GM06990 (cell line): Measurements from ENCODE around the gene E2F1.
"Not testable (repeated sequence)": the region's sequence is repeated elsewhere in the genome, so short reads cannot be mapped to it uniquely, and the experiment has no call there.

Experiments
- DNase-seq: peaks from one replicate; pipeline ENCODE4 v3.0.0-alpha.2; 2011; ENCODE audit not compliant: insufficient read length; ENCODE audit errors: extremely low read depth
- H3K27me3 ChIP-seq: replicated peaks from 2 replicates; pipeline ENCODE4 v1.6.0; 2011; ENCODE audit warnings: low read length; ENCODE audit not compliant: control insufficient read depth, insufficient read depth
- H3K36me3 ChIP-seq: 2 replicates; pipeline ENCODE4 v1.5.1; 2011; ENCODE audit warnings: low read length; ENCODE audit not compliant: control insufficient read depth, insufficient read depth
- H3K4me3 ChIP-seq: replicated peaks from 2 replicates; pipeline ENCODE4 v1.5.1; 2011; ENCODE audit warnings: low read depth, mild to moderate bottlenecking, control low read depth, low read length
- TF ChIP-seq, protein P1 (sequence below): IDR thresholded peaks from 2 replicates; pipeline ENCODE4 v1.5.1; 2011; ENCODE audit warnings: low read length, control low read depth, mild to moderate bottlenecking, inconsistent platforms; ENCODE audit not compliant: insufficient read depth, poor library complexity, severe bottlenecking

The E2F1 gene

DNA sequence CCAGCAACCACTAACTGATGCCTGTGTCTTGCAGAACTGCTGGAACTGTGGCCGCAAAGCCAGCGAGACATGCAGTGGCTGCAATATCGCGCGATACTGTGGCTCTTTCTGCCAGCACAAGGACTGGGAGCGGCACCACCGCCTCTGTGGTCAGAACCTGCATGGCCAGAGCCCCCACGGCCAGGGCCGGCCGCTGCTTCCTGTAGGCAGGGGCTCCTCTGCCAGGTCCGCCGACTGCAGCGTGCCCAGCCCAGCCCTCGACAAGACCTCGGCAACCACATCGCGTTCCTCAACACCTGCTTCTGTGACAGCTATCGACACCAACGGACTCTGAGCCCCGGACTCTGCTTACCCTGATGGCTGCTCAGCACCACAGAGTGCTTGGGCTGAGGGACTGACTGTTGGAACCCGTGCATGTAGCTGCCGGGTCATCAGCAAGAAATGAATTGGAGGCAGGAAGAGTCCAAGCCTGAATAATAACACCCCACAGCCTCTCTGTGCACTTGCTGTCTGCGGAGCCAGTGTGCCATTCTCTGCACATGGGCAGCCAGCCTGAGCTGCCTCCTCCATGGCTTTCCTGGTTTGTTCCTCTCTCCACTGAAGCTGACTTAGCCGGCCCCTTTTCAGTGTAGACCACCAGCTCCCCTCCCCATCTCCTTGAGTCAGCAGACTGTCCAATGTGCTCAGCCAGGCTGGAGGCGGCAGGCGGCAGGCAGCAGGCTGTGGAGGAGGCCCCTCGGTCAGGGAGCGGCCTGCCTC lies 41.7 kb downstream of the E2F1 start:
- DNase-seq = no peak

DNA sequence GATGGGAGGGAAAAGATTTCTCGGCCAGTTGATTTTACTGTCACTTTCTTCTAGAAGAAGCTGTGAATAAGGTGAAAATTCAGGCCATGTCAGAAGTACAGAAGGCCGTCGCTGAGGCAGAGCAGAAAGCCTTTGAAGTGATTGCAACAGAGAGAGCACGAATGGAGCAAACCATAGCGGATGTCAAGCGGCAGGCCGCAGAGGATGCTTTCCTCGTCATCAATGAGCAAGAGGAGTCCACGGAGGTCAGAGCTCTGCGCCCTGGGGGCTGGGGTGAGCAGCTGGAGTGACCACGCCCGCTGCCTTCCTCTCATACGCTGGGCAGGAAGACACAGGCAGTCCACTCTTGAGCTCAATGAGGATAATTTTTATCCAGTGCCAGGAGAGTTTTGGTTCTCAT lies 45.9 kb downstream of the E2F1 start:
- Histone ChIP-seq H3K36me3 (peaks cover 15% of the 10 kb centered on the region), H3K4me3 (no peak overlapping the region), H3K27me3 (no peaks in the 10 kb centered on the region)
- TF ChIP-seq, protein P1, sequence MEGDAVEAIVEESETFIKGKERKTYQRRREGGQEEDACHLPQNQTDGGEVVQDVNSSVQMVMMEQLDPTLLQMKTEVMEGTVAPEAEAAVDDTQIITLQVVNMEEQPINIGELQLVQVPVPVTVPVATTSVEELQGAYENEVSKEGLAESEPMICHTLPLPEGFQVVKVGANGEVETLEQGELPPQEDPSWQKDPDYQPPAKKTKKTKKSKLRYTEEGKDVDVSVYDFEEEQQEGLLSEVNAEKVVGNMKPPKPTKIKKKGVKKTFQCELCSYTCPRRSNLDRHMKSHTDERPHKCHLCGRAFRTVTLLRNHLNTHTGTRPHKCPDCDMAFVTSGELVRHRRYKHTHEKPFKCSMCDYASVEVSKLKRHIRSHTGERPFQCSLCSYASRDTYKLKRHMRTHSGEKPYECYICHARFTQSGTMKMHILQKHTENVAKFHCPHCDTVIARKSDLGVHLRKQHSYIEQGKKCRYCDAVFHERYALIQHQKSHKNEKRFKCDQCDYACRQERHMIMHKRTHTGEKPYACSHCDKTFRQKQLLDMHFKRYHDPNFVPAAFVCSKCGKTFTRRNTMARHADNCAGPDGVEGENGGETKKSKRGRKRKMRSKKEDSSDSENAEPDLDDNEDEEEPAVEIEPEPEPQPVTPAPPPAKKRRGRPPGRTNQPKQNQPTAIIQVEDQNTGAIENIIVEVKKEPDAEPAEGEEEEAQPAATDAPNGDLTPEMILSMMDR = no peak
- DNase-seq = no peak

More for the DNA sequence above, 41.7 kb downstream of the E2F1 start:
- Histone ChIP-seq H3K4me3 (no peak overlapping the region), H3K27me3 (no peaks in the 10 kb centered on the region), H3K36me3 (peaks cover 10% of the 10 kb centered on the region)
- TF ChIP-seq, protein P1 = no peak

DNA sequence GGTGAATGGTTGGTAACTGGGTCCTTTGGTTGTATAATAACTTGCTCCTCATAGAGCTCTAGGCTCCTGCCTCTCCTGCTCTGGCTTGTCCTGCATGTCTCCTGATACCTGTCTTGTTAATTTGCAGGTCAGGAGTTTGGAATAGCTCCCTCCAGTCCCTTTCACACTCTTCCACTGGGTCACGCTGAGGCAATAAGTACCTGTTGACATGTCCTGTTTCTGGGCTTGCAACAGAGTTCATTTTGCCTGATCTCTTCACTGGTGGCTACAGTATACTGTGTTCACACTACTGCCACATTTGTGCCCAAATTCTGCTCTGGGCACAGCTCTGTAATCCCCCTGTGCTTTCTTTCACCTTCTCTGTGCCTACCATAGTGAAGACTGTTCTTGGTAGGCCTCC lies 49.4 kb downstream of the E2F1 start:
- no peak overlapping the region for H3K4me3 ChIP-seq
- H3K36me3 ChIP-seq = peaks cover 8% of the 10 kb centered on the region
- TF ChIP-seq, protein P1 = no peak
- no peak for DNase-seq
- H3K27me3 ChIP-seq = no peaks in the 10 kb centered on the region

DNA sequence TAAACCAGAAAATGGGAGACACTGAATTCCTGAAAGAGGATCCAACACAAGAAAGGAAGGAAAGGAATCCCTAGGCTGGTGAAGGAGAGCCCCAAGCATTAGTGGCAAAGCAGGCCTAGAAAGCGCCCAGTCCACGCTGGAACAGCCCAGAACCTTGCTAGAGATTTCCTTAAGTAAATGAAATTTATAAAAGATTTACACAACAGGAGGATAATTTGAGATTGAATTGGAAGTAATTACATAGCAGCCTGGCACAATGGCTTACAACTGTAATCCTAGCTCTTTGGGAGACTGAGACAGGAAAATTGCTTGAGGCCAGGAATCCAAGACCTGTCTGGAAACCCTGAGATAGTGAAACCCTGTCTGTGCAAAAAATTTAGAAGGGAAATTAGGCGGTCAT lies 50.8 kb downstream of the E2F1 start:
- H3K27me3 ChIP-seq = no peaks in the 10 kb centered on the region
- TF ChIP-seq, protein P1 = no peak
- peaks cover 10% of the 10 kb centered on the region for H3K36me3 ChIP-seq
- H3K4me3 ChIP-seq = no peak overlapping the region
- no peak for DNase-seq

DNA sequence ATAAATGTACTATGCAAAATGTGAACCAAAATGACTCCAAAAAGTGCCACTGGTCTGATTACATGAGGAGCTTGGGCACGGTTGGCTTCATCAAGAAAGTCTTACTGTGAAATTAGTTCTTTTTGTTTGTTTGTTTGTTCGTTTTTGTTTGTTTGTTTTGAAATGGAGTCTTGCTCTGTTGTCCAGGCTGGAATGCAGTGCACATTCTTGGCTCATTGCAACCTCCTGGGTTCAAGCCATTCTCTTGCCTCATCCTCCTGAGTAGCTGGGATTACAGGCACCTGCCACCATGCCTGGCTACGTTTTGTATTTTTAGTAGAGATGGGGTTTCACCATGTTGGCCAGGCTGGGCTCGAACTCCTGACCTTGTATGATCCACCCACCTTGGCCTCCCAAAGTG lies 54.3 kb downstream of the E2F1 start:
- not testable (repeated sequence) for H3K36me3 ChIP-seq, H3K4me3 ChIP-seq, H3K27me3 ChIP-seq, DNase-seq

DNA sequence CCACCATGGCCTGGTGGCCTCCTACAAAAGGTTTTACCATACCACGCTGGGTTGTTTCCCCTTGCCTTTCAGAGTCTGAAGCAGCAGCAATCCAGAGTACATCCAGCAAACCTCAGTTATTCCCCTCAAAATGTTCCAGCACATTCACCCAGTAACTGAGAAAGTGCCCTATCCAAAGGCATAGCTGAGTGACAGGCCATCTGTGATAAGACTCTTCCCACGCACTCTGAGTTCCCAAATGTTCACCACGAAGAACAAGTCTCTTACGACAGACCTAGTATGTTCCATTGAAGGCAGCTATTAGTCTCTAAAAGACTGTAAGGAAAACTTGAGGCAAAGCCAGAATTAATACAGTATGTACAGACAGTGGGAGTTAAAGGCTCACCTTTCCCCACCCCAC lies 55.7 kb downstream of the E2F1 start:
- H3K4me3 ChIP-seq = no peak overlapping the region
- TF ChIP-seq, protein P1 = no peak
- DNase-seq = no peak
- peaks cover 4% of the 10 kb centered on the region for H3K36me3 ChIP-seq
- no peaks in the 10 kb centered on the region for H3K27me3 ChIP-seq
